Measurements from ENCODE around the gene TNRC18.
"Not testable (repeated sequence)": the region's sequence is repeated elsewhere in the genome, so short reads cannot be mapped to it uniquely, and the experiment has no call there.

DNA sequence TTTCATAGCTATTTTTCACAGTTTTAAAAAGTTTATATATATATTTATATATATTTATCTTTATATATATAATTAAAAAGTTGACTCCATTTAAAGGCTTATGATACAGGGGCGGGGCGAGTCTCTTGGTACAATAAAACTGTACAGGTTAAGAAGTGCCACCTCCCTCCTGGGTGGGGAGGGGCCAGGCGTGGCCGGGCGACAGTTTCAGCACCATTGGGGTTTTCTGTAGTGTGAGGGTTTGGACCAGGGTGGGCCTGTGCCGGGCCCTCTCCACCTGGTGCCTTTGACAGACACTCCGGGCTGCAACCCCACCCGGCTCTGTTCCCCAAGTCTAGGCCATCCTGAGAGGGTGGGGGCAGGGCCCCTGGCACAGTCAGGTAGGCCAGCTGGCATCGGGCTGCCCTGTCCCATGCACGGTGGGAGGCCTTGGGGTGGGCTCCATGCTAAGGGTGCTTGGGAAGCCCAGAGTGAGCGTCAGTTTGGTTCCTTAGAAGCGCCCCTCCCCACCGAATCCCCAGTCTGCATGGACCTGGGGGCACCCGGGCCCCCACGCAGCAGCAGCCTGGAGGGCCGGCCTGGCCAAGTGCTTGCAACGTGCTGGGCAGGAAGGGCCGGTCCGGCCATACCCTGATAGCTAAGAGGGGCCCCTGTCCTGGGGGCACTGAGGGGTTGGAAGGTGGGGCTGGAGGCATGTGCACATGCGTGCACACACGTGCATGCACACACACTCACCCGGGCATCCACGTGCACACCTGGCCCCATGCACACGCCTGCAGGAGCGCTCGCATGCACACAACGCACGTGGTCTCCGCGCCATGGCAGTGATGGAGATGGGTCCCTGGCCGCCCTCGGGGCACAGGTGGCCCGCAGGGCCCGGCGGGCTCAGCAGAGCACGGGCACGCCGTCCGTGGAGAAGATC is 116.2 kb downstream of the TNRC18 start:
- not testable (repeated sequence) for TF ChIP-seq POLR2AphosphoS5 (IDR thresholded peaks at IDR 0.05; ENCODE audit: borderline replicate concordance, low read depth, low read length); EZH2 (IDR thresholded peaks at IDR 0.05)

Data from SK-N-MC (cell line).